Measurements from ENCODE around the gene TBC1D24. TPM values are rescaled to one million over a fixed set of nuclear protein-coding genes. Genes with fewer than 3 reads are reported as not detected.

The TBC1D24 gene
- total RNA-seq, 3 donors from 2014 or later: 6.9 to 14.3 (median 8.5) TPM

DNA sequence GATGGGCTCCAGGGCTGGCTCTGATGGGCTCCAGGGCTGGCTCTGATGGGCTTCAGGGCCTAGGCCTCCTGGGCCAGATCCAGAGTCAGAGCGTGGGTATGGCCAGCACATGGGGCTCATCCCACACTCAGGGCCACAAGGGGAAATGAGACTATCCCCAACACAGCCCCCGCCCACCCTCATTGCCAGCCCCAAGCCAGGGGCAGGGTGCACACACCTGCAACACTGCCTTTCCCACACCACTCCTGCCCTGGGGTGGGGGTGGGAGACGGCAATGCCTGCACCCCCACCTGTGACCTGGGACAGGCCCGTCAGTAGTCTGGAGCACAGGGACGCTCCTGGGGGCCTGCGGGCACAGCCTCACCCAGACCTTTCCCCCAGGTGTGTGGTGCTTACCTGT, 24.5 kb downstream of the TBC1D24 start:
- Histone ChIP-seq H3K4me3 (no peak overlapping the region), H3K9me3 (no peaks in the 10 kb centered on the region), H3K4me1 (ENCODE audit: low read depth) (peaks cover 12% of the 10 kb centered on the region), H3K36me3 (ENCODE audit: low read depth) (no peaks in the 10 kb centered on the region)
- no peak for ATAC-seq
- TF ChIP-seq, protein P1, sequence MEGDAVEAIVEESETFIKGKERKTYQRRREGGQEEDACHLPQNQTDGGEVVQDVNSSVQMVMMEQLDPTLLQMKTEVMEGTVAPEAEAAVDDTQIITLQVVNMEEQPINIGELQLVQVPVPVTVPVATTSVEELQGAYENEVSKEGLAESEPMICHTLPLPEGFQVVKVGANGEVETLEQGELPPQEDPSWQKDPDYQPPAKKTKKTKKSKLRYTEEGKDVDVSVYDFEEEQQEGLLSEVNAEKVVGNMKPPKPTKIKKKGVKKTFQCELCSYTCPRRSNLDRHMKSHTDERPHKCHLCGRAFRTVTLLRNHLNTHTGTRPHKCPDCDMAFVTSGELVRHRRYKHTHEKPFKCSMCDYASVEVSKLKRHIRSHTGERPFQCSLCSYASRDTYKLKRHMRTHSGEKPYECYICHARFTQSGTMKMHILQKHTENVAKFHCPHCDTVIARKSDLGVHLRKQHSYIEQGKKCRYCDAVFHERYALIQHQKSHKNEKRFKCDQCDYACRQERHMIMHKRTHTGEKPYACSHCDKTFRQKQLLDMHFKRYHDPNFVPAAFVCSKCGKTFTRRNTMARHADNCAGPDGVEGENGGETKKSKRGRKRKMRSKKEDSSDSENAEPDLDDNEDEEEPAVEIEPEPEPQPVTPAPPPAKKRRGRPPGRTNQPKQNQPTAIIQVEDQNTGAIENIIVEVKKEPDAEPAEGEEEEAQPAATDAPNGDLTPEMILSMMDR (IDR thresholded peaks at IDR 0.05): no peak
- DNase-seq: no peak
- intact Hi-C loops (cut with DNase I, micrococcal nuclease): loop anchor here in 1 of 2 donors (10.0 kb wide), 1 partner anchor 165 kb away; no protein-coding TSS in a partner anchor

- Histone ChIP-seq H3K9me3 (no peaks in the 10 kb centered on the region), H3K4me3 (no peak overlapping the region), H3K4me1 (ENCODE audit: low read depth) (peaks cover 12% of the 10 kb centered on the region), H3K36me3 (ENCODE audit: low read depth) (no peaks in the 10 kb centered on the region)
- TF ChIP-seq, protein P1 (IDR thresholded peaks at IDR 0.05): no peak
- ATAC-seq: no peak
- intact Hi-C loops (cut with DNase I, micrococcal nuclease): loop anchor here in 1 of 2 donors (10.0 kb wide), 1 partner anchor 165 kb away; no protein-coding TSS in a partner anchor
- no peak for DNase-seq
These were observed 25.0 kb downstream of the TBC1D24 start for GRCh38 chr16:2499890-2500429.

DNA sequence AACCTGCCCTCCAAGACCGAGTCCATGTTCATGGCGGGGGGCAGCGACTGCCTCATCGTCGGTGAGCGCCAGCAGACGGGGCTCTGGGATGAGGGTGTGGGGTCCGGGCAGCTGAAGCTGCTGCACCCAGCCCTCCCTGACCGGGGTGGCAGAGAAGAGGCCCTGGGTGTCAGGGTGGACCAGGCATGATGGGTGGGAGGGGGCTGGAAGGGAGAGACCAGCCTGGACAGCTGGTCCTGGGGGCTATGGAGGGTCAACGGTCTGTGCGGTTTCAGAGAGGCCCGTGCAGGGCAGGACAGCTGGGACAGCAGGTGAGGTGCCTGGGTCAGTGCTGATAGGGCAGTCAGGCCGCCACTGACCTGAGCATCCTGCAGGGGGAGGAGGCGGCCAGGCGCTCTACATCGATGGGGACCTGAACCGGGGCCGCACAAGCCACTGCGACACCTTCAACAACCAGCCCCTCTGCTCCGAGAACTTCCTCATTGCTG, 25.5 kb downstream of the TBC1D24 start:
- Histone ChIP-seq H3K4me3 (no peak overlapping the region), H3K9me3 (no peaks in the 10 kb centered on the region), H3K36me3 (ENCODE audit: low read depth) (no peaks in the 10 kb centered on the region), H3K4me1 (ENCODE audit: low read depth) (peaks cover 12% of the 10 kb centered on the region)
- DNase-seq (no peak), ATAC-seq (no peak)
- TF ChIP-seq, protein P1 (IDR thresholded peaks at IDR 0.05): no peak
- intact Hi-C loops (cut with DNase I, micrococcal nuclease): no loop called here

DNA sequence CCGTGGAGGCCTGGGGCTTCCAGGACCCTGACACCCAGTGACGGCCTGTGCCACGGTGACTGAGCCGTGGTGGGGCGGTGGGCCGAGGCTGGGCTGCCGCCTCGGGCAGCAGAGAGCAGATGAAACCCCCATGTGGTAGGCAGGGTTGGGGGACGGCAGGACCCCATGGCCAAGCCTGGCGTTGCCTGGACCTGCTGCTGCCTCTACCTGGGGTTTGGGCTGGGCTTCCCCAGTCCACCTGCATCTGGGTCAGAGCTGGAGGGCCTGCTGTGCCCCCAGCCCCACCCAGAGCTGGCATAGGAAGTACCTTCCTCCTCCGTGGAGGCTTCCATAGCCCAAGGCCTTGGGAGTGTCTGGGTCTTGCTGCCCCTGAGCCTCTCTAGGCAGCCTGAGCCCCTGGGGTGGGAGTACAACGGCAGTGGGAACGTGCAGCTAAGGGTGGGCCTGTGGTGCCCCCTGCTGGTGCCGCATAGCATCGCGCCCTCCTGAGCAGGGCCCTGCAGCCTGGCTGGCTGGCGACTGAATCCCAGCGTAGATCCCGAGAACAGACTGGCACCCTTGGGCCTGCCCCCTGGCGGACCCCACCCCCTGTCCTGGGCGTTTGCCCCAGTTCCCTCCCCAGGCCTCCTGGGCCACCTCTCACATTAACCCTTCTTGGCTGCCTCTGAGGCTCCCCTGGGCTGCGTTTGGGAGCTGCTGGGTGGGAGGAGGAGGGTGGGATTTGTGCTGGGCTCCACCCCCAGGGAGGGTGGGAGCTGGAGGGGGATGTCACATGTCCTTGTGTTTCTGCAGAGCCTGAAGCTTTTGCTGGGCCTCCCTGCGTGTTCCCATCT, 26.2 kb downstream of the TBC1D24 start:
- Histone ChIP-seq H3K9me3 (no peaks in the 10 kb centered on the region), H3K4me1 (ENCODE audit: low read depth) (peaks cover 12% of the 10 kb centered on the region), H3K36me3 (ENCODE audit: low read depth) (no peaks in the 10 kb centered on the region), H3K4me3 (no peak overlapping the region)
- ATAC-seq (peak; percentile 93), DNase-seq (peak; percentile 82 to 89 (median 88))
- TF ChIP-seq, protein P1 (IDR thresholded peaks at IDR 0.05): peak; percentile 96
- intact Hi-C loops (cut with DNase I, micrococcal nuclease): no loop called here

DNA sequence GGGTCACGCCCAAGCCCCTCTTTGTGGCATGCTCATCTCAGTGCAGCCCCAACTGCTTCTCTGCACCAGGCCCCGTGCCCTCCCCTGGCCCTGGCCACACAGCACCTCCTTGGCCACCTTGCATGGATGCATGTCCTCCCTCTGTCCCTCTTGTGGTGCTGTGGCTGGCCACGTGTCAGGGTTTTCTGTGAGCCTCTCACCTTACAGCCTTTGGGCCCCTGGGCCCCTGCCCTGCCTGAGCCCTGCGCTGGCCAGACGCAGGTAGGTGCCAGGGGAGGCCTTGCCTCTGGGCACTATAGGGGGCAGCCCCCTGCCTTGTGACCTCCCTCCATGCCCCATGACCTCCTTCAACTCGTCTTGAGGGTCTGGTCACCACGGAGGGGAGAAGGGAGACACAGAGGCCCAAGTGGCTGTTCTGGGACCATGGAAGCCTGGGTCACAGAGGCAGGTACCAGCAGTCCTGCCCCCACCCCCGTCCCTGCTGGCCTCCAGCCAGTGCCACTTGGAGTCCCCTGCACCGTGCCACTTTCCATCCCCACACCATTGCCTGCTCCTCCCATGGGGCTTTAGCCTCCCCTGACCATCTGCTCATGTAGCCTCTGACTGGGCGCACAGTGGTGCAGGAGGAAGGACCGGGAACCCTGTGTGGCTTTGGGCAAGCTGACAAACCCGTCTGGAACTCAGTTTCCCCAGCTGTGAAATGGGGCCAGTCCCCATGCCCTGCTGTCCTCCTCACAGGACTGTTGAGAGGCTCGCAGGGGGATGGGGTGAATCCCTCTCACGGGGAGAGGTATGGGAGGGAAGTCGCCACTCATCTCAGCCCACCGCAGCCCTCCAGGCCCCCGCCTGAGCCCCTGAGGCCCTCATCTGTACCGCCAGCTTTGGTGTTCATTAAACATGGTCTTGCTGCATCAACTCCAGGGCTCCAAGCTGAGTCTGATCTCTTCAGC, 27.3 kb downstream of the TBC1D24 start:
- Histone ChIP-seq H3K9me3 (no peaks in the 10 kb centered on the region), H3K4me3 (no peak overlapping the region), H3K36me3 (ENCODE audit: low read depth) (no peaks in the 10 kb centered on the region), H3K4me1 (ENCODE audit: low read depth) (peaks cover 10% of the 10 kb centered on the region)
- no peak for DNase-seq
- TF ChIP-seq, protein P1 (IDR thresholded peaks at IDR 0.05): no peak
- no peak for ATAC-seq
- intact Hi-C loops (cut with DNase I, micrococcal nuclease): no loop called here
